Measurements from ENCODE around the gene NAPSA.
A peak's percentile ranks its signal among the peaks of the same experiment; 100 is the strongest.
"Not testable (repeated sequence)": the region's sequence is repeated elsewhere in the genome, so short reads cannot be mapped to it uniquely, and the experiment has no call there.

NAPSA gene

DNA sequence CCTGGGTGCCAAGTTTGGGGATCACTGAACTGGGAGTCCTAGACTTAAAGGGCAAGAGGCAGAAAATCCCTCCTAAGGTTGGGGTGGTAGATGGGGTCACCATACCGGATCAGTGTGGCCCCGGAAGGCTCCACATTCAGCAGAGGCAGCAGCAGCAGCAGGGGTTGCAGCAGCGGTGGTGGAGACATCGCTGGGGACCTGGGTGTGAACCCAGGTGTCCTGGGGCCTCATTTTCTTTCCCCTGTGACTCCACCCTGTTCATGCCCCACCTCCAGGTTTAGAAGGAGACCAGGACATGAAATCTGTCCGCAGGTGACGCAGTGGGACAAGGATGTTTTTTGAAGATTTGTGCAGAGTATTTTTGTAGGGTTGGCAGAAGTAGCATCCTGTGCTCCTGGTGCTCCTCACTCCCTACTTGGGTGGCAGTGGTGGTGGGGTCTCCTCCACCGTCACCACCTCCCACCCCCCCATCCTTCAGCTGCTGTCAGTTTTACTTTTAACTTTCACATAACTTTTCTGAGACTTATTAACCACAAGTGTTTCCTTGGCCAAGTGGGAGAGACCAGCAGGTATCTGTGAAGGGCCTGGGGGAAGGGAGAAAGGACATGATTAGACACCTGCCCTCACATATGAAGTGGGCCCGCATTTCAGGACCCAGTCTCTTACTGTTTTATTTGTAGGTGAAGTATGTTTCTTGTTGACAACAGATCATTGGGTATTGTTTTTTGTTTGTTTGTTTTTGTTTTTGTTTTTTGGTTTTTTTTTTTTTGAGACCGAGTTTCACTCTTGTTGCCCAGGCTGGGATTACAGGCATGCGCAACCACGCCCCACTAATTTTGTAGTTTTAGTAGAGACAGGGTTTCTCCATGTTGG is at the start of gene NAPSA:
TSS of gene NAPSA (minus strand) at position 206 of the 873 bp plus-strand sequence. CDS start at position 188, 18 bp downstream.
- DNase-seq: no peak

- no peak for DNase-seq
These were observed 48.1 kb upstream of the NAPSA start for GRCh38 chr19:50413531-50413930.

GRCh38 chr19:50413096-50413495 is 47.7 kb upstream of the NAPSA start:
- no peak for DNase-seq

DNA sequence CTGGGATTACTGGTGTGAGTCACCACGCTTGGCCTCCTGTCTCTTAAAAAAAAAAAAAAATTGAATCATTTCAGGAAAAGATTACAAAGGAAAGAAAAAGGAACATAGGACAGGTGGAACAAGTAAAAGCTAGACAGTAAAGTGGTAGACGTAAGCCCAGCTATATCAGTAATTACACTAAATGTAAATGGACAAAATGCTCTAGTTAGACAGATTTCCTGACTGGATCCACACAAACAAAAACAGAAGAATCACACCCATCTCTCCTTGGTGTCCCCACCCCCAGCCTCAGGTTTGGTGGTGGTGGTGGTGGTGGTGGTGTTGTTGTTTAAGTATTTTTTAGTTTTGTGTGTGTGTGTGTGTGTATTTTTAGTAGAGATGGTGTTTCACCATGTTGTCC is 47.0 kb upstream of the NAPSA start:
- no peak for DNase-seq

DNA sequence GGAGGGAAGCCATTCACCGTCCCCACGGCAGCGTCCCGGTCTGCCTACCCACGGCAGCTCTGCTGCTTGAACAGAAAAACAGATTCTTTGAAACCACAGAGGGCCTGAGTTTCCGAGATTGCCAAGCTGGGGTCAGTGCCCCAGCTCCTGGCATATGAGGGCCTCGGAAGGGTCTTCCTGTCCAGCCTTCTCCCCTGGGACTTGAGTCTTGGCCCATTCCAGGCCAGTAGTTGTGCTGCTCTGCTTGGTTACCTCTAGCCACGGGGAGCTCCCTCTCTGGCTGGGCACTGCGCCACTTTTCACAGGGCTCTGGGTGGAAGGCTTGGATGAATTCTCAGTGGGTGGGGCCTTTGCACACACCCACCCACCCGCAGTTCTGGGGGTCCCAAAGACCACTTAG is 44.7 kb upstream of the NAPSA start:
- no peak for DNase-seq

DNA sequence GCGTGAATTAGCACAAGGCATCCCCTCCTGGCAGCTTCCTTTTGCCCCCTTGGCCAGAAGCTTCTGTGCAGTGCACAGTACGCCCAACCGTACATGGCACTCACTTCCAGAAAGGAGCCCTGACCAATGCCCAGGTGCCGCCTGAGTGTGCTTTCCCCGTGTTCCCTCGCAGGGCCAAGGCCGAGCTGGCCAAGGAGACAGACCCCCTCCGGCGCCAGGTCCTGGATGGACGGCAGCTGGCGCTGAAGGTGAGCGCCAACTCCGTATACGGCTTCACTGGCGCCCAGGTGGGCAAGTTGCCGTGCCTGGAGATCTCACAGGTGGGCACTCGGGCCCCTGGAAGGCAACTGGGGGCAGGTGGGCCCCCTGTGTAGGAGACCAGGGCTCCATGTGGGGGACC is 43.9 kb upstream of the NAPSA start:
- DNase-seq: no peak

GRCh38 chr19:50406829-50407228 is 41.4 kb upstream of the NAPSA start:
- DNase-seq: no peak

DNA sequence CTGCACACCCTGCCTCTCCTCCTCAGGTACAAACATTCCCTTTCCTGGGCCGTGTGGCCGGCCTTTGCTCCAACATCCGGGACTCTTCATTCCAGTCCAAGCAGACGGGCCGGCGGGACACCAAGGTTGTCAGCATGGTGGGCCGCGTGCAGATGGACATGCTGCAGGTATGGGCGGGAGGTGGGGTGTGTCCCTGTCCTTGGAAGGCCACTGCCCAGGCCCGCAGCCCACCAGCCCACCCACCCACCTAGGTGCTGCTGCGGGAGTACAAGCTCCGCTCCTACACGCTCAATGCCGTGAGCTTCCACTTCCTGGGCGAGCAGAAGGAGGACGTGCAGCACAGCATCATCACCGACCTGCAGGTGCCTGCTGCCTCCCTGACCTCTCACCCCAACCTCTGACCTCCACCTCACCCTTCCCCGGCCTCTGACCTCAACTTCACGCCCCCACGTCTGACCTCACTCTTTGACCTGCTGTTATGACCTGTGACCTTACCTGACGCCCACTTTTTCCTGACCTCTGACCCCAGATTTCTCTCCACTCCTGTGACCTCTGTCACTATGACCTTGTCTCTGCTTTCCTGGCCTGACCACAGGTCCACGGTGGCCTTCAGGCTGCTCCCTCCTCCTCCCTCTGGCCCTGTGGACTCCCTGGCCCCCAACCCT is 40.8 kb upstream of the NAPSA start:
- DNase-seq: no peak

DNA sequence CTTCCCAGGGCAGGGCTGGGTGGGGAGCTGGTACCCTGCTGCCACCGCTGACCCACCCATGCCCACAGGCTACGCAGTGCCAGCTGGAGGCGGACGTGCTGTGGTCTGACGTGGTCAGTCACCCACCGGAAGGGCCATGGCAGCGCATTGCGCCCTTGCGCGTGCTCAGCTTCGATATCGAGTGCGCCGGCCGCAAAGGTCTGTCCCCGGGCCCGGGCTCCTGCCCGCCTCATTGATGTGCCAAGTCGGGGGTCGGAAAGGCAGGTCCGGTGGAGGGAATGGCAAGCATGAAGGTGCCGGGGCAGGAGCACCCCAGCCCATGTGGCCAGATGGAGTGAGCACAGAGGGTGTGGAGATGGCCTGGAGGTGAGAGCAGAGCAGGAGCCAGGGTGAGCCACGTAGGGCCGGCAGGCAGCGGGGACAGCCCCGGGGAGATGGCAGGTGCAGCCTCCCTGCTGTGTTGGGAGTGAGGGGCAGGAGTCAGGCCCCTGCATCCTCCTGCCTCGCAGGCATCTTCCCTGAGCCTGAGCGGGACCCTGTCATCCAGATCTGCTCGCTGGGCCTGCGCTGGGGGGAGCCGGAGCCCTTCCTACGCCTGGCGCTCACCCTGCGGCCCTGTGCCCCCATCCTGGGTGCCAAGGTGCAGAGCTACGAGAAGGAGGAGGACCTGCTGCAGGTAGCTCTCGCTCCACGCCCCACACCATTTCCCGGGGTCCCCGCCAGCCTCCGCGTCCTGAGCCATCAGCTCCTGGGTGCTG is 37.3 kb upstream of the NAPSA start:
- DNase-seq: no peak

- DNase-seq: no peak
These were observed 36.4 kb upstream of the NAPSA start for GRCh38 chr19:50401605-50402450.

DNA sequence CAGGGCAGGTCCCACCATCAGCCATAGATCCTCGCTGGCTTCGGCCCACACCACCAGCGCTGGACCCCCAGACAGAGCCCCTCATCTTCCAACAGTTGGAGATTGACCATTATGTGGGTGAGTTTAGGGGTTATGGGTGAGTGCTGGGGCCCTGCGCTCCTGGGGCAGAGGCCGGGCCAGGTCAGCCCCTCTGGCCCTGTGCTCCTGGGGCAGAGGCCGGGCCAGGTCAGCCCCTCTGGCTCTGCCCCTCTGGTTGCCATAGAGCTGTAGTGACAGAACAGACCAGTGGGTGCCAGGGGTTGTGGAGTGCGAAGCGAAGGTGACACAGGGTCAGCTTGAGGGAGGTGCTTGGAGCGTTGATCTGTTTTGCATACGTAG is 33.9 kb upstream of the NAPSA start:
- DNase-seq: no peak

DNA sequence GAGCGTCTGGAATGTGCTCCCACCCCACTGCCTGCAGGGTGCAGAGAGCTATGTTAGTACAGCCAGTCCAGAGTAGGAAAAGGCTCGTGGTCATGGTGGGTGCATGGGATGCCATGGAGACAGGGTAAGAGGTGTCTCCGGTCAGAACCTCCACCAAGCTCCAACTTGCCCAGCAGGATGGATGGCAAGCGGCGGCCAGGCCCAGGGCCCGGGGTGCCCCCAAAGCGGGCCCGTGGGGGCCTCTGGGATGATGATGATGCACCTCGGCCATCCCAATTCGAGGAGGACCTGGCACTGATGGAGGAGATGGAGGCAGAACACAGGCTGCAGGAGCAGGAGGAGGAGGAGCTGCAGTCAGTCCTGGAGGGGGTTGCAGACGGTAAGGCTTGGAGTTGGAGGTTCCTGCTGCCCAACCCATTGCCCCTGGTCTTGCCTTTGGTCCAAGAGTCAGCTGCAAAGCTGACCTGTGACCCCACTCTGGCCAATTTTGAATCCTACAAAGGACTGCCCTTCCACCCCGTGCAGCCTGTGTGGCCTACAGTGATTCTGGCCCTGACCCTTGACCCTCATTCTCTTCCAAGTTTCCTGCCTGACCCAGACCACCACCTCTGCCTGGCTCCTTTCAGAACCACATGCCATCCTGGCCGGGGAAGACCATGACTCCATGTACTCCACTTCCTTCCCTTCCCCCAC is 33.4 kb upstream of the NAPSA start:
- DNase-seq: no peak

- no peak for DNase-seq
These were observed 28.6 kb upstream of the NAPSA start for GRCh38 chr19:50394017-50394416.

- no peak for DNase-seq
These were observed 28.1 kb upstream of the NAPSA start for GRCh38 chr19:50393589-50393988.

- no peak for DNase-seq
These were observed 27.3 kb upstream of the NAPSA start for GRCh38 chr19:50392759-50393158.

DNA sequence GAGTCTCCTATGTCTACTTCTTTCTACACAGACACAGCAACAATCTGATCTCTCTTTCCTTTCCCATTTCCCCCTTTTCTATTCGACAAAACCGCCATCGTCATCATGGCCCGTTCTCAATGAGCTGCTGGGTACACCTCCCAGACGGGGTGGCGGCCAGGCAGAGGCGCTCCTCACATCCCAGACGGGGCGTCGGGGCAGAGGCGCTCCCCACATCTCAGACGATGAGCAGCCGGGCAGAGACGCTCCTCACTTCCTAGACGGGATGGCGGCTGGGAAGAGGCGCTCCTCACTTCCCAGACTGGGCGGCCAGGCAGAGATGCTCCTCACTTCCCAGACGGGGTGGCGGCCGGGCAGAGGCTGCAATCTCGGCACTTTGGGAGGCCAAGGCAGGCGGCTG is 25.5 kb upstream of the NAPSA start:
- DNase-seq: not testable (repeated sequence)

GRCh38 chr19:50390295-50390694 is 24.9 kb upstream of the NAPSA start:
- DNase-seq: not testable (repeated sequence)

DNA sequence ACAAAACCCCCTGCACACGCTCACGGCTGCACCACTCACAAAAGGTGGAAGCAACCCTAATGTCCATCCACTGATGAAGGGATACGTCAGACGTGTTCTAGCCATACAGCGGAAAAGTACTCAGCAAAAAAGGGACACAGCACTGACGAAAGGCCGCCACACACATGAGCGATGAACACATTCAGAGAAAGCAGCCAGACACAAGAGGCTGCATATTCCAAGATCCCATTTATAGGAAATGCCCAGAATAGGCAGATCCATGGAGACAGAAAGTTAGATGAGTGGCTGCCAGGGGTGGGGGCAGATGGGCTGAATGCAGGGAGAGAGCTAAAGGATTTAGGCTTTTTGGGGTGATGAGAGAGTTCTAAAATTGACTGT is 22.4 kb upstream of the NAPSA start:
- DNase-seq: no peak

- peak; percentile 71 for DNase-seq
These were observed 21.9 kb upstream of the NAPSA start for GRCh38 chr19:50387176-50387867.

DNA sequence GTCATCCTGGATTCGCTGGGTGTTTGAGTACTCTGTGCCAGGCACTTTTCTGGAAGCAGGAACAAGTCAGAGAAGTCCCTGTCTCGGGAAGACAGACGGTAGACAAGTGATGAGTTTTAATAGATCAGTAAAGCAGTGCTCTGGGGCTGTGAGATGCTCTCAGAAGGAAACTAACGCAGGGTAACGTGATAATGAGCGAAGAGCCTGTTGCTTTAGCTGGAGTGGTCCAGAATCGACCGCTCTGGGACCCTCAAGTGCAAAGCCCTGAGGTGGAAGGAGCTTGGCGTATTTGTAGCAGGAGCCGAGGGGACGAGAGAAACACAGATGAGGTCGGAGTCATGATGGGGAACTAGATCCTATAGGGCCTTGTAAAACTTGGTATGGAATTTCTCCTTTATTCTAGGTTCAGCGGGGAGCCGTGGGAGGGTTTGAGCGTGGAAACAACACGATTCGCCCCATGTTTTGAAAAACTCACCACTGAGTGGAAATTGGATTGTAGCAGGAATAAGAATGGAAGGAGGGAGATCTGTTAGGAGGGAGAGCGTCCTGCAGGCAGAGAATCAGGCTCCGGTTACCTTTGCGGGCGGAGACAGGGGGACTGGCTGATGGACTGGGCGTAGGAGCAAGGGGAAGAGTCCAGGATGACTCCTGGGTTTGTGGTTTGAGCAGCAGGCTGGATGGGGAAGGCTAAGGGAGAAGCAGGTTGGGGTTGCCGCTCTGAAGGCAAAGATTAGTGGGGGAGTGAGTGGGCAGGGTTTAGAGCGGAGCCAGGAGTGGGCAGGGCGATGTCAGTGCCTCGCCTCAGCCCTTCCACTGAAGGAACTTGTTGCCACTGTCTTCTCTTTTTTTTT is 19.5 kb upstream of the NAPSA start:
- DNase-seq: peak; percentile 8

Data from GF-D8 (cell line).